ENCODE data around the gene EME1.

GRCh38 chr17:50422738-50423137, 49.7 kb downstream of the EME1 start:
- no peak for TF ChIP-seq CTCF (conservative IDR thresholded peaks at IDR 0.05; ENCODE audit: low read depth, low read length)
- TF ChIP-seq EZH2 (IDR thresholded peaks at IDR 0.05; ENCODE audit: borderline replicate concordance, low read depth, low read length, poor library complexity, severe bottlenecking), result no peak

Data from A673 (cell line).